AG10803 (cell line): Measurements from ENCODE around the gene NAA80.
"Not testable (repeated sequence)": the region's sequence is repeated elsewhere in the genome, so short reads cannot be mapped to it uniquely, and the experiment has no call there.

Source experiments
- DNase-seq: peaks from one replicate; pipeline ENCODE4 v3.0.0; 2010; ENCODE audit warnings: low read depth
- H3K4me3 ChIP-seq: 2 replicates; pipeline ENCODE4 v1.5.1; 2011; ENCODE audit warnings: mild to moderate bottlenecking, low read length, control low read depth
- CTCF ChIP-seq: conservative IDR thresholded peaks from 2 replicates; pipeline ENCODE4 v1.5.1; 2011; ENCODE audit warnings: mild to moderate bottlenecking, low read length, control low read depth, inconsistent platforms

NAA80 gene

GRCh38 chr3:50275141-50275995 lies 23.8 kb downstream of the NAA80 start:
- H3K4me3 ChIP-seq = no peak overlapping the region
- no peak for TF ChIP-seq CTCF
- DNase-seq = no peak

GRCh38 chr3:50274371-50275104 lies 24.7 kb downstream of the NAA80 start:
- DNase-seq = peak; percentile 47
- H3K4me3 ChIP-seq = no peak overlapping the region
- peak; percentile 54 for TF ChIP-seq CTCF

- TF ChIP-seq CTCF = no peak
- no peak overlapping the region for H3K4me3 ChIP-seq
Measured at GRCh38 chr3:50273689-50274065, 25.5 kb downstream of the NAA80 start.

GRCh38 chr3:50272911-50273688 lies 26.1 kb downstream of the NAA80 start:
- TF ChIP-seq CTCF = peak; percentile 91
- DNase-seq = peak; percentile 48
- H3K4me3 ChIP-seq = peak overlapping the region; percentile 38

More at GRCh38 chr3:50273689-50274065, 25.5 kb downstream of the NAA80 start:
- no peak for DNase-seq

- DNase-seq, H3K4me3 ChIP-seq: not testable (repeated sequence)
Measured at GRCh38 chr3:50272538-50272910, 26.7 kb downstream of the NAA80 start.

- H3K4me3 ChIP-seq = no peak overlapping the region
- DNase-seq = no peak
- TF ChIP-seq CTCF = no peak
Measured at GRCh38 chr3:50271314-50271936, 27.8 kb downstream of the NAA80 start.
